Gastrocnemius medialis (tissue), 4 donors: ENCODE measurements around the gene ARSI. TPM values are rescaled to one million over a fixed set of nuclear protein-coding genes. Genes with fewer than 3 reads are reported as not detected.

Experiments used
- ATAC-seq, 2 donors: fragments of 150-250 bp; one replicate each; pipeline ENCODE4 v1.9.1; 2016
- DNase-seq, 2 donors: peaks; one replicate each; pipeline ENCODE4 v3.0.0-alpha.2; 2019
- H3K27ac ChIP-seq, 4 donors: fragments of 200-600 bp; sonication (generic); 1 replicate in 1 of 4; 2 replicates in 3 of 4; pipeline ENCODE4 v1.5.1; 2016 to 2018; ENCODE audit warnings: mild to moderate bottlenecking in 2 of 4, moderate library complexity in 1 of 4
- H3K27me3 ChIP-seq, 3 donors: fragments of 200-600 bp; sonication (generic) in 2 of 3; 1 replicate in 1 of 3; 2 replicates in 2 of 3; pipeline versions ENCODE4 v1.5.1 to v1.6.0; 2016 to 2019; ENCODE audit warnings: mild to moderate bottlenecking in 1 of 3, moderate library complexity in 1 of 3
- H3K36me3 ChIP-seq, 2 donors: fragments of 200-600 bp; sonication (generic) in 1 of 2; one replicate each; pipeline ENCODE4 v1.5.1; 2017 to 2018
- H3K4me1 ChIP-seq, 2 donors: fragments of 200-600 bp; sonication (generic) in 1 of 2; one replicate each; pipeline ENCODE4 v1.5.1; 2016 to 2017; ENCODE audit warnings: mild to moderate bottlenecking in 2 of 2
- H3K4me3 ChIP-seq, 4 donors: fragments of 200-600 bp; sonication (generic) in 3 of 4; 1 replicate in 1 of 4; 2 replicates in 3 of 4; pipeline ENCODE4 v1.5.1; 2016 to 2019; ENCODE audit warnings: mild to moderate bottlenecking in 2 of 4
- H3K9me3 ChIP-seq, 3 donors: fragments of 200-600 bp; sonication (generic) in 2 of 3; 1 replicate in 1 of 3; 2 replicates in 2 of 3; pipeline ENCODE4 v1.5.1; 2016 to 2019
- CTCF ChIP-seq, 5 experiments: fragments of 450-650 bp in 3 of 5; fragments of 200-600 bp in 2 of 5; sonication (generic) in 2 of 5; IDR thresholded peaks in 4 of 5; conservative IDR thresholded peaks in 1 of 5; 1 replicate in 4 of 5; 2 replicates in 1 of 5; pipeline ENCODE4 v1.5.1; 2016 to 2019; ENCODE audit warnings: antibody characterized with exemption in 5 of 5, mild to moderate bottlenecking in 3 of 5, moderate library complexity in 3 of 5
- POLR2A ChIP-seq, 2 donors: fragments of 450-650 bp; IDR thresholded peaks; one replicate each; pipeline ENCODE4 v1.6.1; 2017; ENCODE audit warnings: antibody characterized with exemption in 2 of 2, mild to moderate bottlenecking in 2 of 2, moderate library complexity in 2 of 2
- in situ Hi-C, 4 donors: fragments of 200-750 bp; cut with MboI; loops; one replicate each; pipeline versions ENCODE4 v1.15.0 to v1.8.0; 2017; ENCODE audit warnings: low sequenced_read_pairs in 4 of 4
- intact Hi-C: fragments of 100-400 bp; cut with DNase I; formaldehyde crosslinking; loops from one replicate; pipeline ENCODE4 v1.15.1; 2023; ENCODE audit warnings: low total_unique reads
- total RNA-seq, 4 donors: library from RNA; depleted of rRNA; stranded (reverse); fragments of >200 nt; gene quantifications; one replicate each; pipeline versions ENCODE4 v1.1.0 to v1.2.3, GENCODE V29; 2016

Gene ARSI
- total RNA-seq, 4 donors from 2014 or later = not detected

DNA sequence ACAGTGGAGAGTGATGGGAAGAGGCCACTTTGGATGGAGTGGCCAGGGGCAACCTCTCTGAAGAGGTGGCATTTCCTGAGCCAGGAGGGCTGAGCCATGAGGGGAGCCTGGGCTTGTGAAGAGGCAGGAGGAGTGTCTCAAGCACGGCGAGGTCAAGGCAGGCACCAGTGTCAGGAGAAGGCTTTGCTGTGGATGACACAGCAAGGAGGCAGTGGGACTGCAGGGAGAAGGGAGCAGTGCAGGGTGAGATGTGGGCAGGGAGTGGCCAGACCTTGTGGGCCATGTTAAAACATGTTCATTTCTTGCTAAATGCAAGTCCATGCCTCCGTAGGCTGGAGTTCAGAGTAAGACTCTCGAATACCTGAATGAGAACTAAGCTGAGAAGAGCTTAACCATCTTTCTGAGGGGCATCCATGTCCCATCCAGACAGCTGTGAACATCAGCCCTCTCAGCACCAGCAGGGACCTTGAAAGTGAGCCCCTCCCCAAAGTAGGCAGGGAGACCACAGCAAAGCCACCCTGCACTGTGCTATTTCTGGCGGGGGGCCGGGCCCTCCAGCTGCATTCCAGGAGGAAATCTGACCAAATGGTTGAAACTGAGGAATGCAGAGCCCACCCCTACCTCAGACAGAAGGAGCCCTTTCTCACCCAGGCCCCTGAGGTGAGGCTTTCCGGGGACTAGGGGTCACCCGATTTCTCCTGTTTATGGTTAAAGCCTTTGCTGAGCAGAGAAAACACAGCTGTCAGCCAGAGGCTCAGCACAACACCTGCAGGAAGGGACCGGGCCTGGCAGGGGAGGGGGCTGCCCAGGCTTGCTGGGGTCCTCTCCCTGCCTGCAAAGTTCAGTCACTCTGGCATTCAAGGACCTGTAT, 16.1 kb upstream of the ARSI start:
- DNase-seq (no peak), ATAC-seq (no peak)
- no peaks in the 10 kb centered on the region for H3K27me3 ChIP-seq
- TF ChIP-seq POLR2A (IDR thresholded peaks at IDR 0.05) = no peak
- TF ChIP-seq CTCF (IDR thresholded peaks at IDR 0.05 in 4 of 5, conservative IDR thresholded peaks at IDR 0.05 in 1 of 5) = no peak
- peak overlapping the region in 1 of 4 donors; percentile 58 for H3K27ac ChIP-seq
- no peaks in the 10 kb centered on the region for H3K36me3 ChIP-seq
- peaks cover 0 to 11% of the 10 kb centered on the region in 2 donors for H3K4me1 ChIP-seq
- H3K4me3 ChIP-seq = no peak overlapping the region
- intact Hi-C loops = no loop called here
- no peaks in the 10 kb centered on the region for H3K9me3 ChIP-seq
- in situ Hi-C loops = no loop called here

- DNase-seq = no peak
- TF ChIP-seq POLR2A (IDR thresholded peaks at IDR 0.05) (no peak), CTCF (IDR thresholded peaks at IDR 0.05 in 4 of 5, conservative IDR thresholded peaks at IDR 0.05 in 1 of 5) (no peak)
- Histone ChIP-seq H3K27ac (no peak overlapping the region), H3K27me3 (no peaks in the 10 kb centered on the region), H3K9me3 (no peaks in the 10 kb centered on the region), H3K4me3 (no peak overlapping the region), H3K36me3 (no peaks in the 10 kb centered on the region), H3K4me1 (peaks cover 0 to 15% of the 10 kb centered on the region in 2 donors)
- intact Hi-C loops (no loop called here), in situ Hi-C loops (no loop called here)
- ATAC-seq = peak in 1 of 2 donors; percentile 34
Measured at GRCh38 chr5:150317048-150318003, 14.6 kb upstream of the ARSI start.

DNA sequence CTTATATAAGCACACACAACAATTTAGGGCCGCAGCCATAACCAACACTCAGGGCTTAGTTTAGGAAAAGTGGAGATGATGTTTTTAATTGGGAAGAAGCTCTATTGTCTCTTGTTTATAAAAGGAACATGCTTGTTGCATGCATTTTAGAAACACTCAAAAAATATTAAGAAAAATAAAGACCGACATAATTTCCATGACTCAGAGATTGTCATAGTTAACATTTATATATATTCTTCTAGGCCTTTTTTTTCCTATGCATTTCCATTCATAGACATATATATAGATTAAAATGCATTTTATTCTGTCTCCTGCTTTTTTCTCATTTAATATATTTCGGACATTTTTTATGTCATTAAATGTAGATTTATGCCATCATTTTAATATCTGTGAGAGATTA, 13.6 kb upstream of the ARSI start:
- ATAC-seq (no peak), DNase-seq (no peak)
- H3K27ac ChIP-seq = no peak overlapping the region
- H3K4me3 ChIP-seq = no peak overlapping the region
- TF ChIP-seq POLR2A (IDR thresholded peaks at IDR 0.05) (no peak), CTCF (IDR thresholded peaks at IDR 0.05 in 4 of 5, conservative IDR thresholded peaks at IDR 0.05 in 1 of 5) (no peak)
- H3K27me3 ChIP-seq = no peaks in the 10 kb centered on the region
- peaks cover 0 to 15% of the 10 kb centered on the region in 2 donors for H3K4me1 ChIP-seq
- intact Hi-C loops = no loop called here
- H3K36me3 ChIP-seq = no peaks in the 10 kb centered on the region
- in situ Hi-C loops = no loop called here
- no peaks in the 10 kb centered on the region for H3K9me3 ChIP-seq

DNA sequence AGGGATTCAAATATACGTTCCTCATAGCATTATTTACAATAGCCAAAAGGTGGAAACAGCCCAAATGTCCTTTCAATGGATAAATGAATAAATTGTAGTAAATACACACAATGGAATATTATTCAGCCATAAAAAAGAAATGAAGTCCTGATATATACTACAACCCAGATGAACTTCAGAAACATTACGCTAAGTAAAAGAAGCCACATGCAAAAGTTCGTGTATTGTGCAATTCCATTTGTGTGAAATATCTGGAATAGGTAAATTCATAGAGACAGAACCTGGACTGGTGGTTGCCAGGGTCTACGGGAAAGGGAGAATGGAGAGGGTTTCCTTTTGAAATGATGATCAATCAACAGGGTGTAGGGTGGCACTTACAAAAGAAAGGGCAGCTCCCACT, 12.5 kb upstream of the ARSI start:
- Histone ChIP-seq H3K4me1 (peaks cover 0 to 12% of the 10 kb centered on the region in 2 donors), H3K36me3 (no peaks in the 10 kb centered on the region), H3K9me3 (no peaks in the 10 kb centered on the region), H3K4me3 (no peak overlapping the region), H3K27ac (no peak overlapping the region), H3K27me3 (no peaks in the 10 kb centered on the region)
- TF ChIP-seq CTCF (IDR thresholded peaks at IDR 0.05 in 4 of 5, conservative IDR thresholded peaks at IDR 0.05 in 1 of 5) (no peak), POLR2A (IDR thresholded peaks at IDR 0.05) (no peak)
- intact Hi-C loops = no loop called here
- DNase-seq (no peak), ATAC-seq (no peak)
- in situ Hi-C loops = no loop called here
